H54 (cell line): ENCODE results near the gene GAL3ST1.
A peak's percentile ranks its signal among the peaks of the same experiment; 100 is the strongest.
"Not testable (repeated sequence)": the region's sequence is repeated elsewhere in the genome, so short reads cannot be mapped to it uniquely, and the experiment has no call there.

Source experiments
- DNase-seq: peaks from one replicate; pipeline ENCODE4 v3.0.0; 2011; ENCODE audit warnings: low spot score, mixed read lengths; ENCODE audit not compliant: insufficient read length
- FAIRE-seq: peaks from 3 replicates; lab custom pipeline; 2011; peaks lifted over from hg19 to GRCh38; lab: Jason Lieb, UNC
- POLR2A ChIP-seq: IDR thresholded peaks from 2 replicates; pipeline ENCODE4 v1.6.1; 2011; ENCODE audit warnings: low read depth, mild to moderate bottlenecking, low read length

GAL3ST1 gene

GRCh38 chr22:30565341-30565740 is 9.1 kb downstream of the GAL3ST1 start:
- DNase-seq: no peak
- TF ChIP-seq POLR2A: no peak
- no peak for FAIRE-seq

GRCh38 chr22:30564761-30565119 is 9.7 kb downstream of the GAL3ST1 start:
- DNase-seq: no peak
- no peak for TF ChIP-seq POLR2A
- no peak for FAIRE-seq

DNA sequence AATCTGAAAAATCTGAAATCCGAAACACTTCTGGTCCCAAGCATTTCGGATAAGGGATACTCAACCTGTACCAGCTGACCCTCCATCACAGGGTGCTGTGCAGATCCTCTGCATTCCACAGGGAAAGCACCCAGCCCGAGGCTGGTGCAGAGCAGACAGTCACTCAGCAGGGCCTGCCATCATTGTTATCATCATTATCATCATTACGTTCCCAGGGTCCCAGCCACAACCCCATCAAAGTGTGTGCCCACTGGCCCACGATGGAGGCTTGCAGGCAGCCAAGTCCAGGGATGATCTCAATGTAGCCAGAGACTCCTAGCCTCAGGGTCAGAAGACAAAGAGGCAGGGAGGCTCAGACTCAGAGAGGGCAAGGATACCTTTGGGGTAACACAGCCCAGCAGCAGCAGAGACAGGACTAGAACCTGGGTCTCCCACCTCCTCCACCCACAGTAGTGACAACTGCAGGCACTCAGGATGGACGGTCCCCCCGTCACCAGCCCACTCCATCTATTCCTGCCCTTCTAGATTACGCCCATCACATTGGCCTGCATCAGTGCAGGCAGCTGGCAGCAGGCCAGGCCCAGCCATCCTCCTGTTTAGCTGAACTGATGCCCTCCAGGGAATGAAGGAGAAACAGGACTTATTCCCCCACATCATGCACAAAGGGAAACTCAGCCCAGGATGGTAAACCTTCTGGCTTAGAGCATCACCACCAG is 10.3 kb downstream of the GAL3ST1 start:
- no peak for TF ChIP-seq POLR2A
- no peak for FAIRE-seq
- no peak for DNase-seq

- no peak for TF ChIP-seq POLR2A
- FAIRE-seq (peak; percentile 45), DNase-seq (peak; percentile 47)
Measured at GRCh38 chr22:30562366-30562765, 12.1 kb downstream of the GAL3ST1 start.

- FAIRE-seq: no peak
- no peak for DNase-seq
- no peak for TF ChIP-seq POLR2A
Measured at GRCh38 chr22:30561402-30562189, 12.9 kb downstream of the GAL3ST1 start.

DNA sequence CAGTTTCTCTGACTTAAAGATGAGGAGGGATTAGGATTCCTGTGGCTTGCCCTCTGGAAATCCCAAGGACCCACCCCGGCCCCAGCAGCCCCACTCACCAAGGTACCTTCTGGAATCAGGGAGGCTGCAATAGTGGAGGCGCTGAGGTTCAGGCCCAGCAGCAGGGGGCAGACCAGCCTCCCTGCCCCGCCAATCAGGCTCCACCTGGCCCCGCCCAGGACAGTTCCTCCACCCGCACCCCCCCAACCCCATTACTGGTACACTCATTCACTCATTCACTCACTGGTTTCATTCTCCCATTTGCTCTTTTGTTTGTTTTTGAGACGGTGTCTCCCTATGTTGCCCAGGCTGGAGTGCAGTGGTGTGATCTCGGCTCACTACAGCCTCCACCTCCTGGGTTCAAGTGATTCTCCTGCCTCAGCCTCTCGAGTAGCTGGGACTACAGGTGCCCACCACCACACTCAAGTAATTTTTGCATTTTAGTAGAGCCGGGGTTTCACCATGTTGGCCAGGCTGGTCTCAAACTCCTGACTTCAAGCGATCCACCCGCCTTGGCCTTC is 13.7 kb downstream of the GAL3ST1 start:
- FAIRE-seq, DNase-seq: not testable (repeated sequence)

GRCh38 chr22:30559889-30560288 is 14.6 kb downstream of the GAL3ST1 start:
- TF ChIP-seq POLR2A: no peak
- DNase-seq: no peak
- no peak for FAIRE-seq

GRCh38 chr22:30557243-30557642 is 17.2 kb downstream of the GAL3ST1 start:
- FAIRE-seq: no peak

GRCh38 chr22:30556388-30556787 is 18.1 kb downstream of the GAL3ST1 start:
- TF ChIP-seq POLR2A: no peak
- FAIRE-seq (no peak), DNase-seq (no peak)

More at GRCh38 chr22:30557243-30557642, 17.2 kb downstream of the GAL3ST1 start:
- DNase-seq: no peak
- no peak for TF ChIP-seq POLR2A

DNA sequence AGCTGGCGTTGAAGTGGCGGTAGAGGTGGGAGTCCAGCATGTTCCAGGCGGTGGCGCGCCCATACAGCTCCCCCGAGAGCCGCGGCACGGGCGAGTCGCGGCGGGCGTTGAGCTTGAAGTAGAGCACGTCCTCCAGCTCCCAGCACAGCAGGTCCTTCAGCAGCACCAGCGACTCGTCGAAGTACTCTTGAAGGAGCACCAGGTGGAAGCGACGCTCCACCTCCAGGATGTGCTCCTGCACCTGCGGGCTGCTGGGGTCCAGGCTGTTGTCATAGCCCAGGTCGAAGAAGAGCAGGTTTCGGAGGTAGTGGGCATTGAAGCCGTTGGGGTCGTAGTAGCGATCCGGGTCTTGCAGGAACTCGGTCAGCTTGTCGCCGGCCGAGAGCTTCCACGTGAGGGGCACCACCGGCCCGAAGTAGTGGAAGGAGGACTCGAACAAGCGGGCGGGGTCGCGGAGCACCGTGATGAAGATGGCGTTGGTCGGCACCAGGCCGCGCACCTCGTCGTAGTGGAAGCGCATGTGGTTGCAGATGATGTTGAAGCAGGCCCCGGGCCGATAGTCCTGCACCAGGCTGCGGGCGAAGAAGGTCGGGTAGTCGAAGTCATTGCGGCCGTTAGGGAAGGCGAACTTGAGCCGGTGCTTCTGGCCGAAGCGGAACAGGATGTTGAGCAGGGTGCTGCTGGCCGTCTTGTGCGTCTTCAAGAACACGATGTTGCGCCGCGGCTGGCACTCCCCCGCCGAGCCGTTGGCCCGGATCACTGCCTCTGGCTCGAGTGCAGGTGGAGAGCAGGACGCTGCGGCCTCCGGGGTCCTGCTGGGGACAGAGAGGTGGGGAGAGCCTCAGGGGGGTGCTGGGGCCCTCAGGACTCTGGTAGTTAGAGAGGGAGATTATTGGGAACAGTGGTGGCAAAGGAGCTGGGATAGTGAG is 18.9 kb downstream of the GAL3ST1 start:
- DNase-seq (no peak), FAIRE-seq (no peak)

GRCh38 chr22:30553971-30554370 is 20.5 kb downstream of the GAL3ST1 start:
- FAIRE-seq (no peak), DNase-seq (no peak)
- TF ChIP-seq POLR2A: no peak

More for the DNA sequence above, 18.9 kb downstream of the GAL3ST1 start:
- no peak for TF ChIP-seq POLR2A

DNA sequence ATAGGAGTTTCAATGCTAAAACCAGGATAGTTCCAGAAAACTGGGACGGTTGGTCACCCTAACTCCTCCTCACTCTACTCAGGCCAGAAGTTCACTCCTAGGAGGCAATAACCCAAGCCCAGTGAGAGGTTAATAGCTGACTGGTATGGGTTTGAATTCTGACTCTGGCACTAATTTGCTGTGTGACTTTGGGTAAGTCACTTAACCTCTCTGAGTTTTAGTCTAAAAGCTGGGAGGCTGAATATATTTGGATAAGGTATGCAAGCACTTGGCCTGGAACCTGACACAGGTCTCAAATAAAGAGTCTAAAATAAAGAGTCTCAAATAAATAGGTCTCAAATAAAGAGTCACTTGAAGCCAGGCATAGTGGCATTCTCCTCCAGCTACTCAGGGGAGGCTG is 21.7 kb downstream of the GAL3ST1 start:
- FAIRE-seq (no peak), DNase-seq (no peak)
- no peak for TF ChIP-seq POLR2A

DNA sequence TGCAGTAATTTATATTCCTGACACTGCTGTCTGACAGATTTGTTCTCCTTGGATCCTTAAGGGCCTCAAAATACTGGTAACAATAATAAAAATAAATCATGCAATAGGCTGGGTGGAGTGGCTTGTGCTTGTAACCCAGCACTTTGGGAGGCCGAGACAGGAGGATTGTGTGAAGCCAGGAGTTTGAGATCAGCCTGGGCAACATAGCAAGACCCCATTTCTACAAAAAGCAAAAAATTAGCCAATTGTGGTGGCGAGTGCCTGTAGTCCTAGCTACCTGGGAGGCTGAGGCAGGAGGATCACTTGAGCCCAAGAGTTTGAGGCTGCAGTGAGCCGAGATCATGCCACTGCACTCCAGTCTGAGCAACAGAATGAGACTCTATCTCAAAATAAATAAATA is 22.7 kb downstream of the GAL3ST1 start:
- DNase-seq, FAIRE-seq: not testable (repeated sequence)
